Panc1 (cell line): Measurements from ENCODE around the gene RASSF8. TPM values are rescaled to one million over a fixed set of nuclear protein-coding genes. Genes with fewer than 3 reads are reported as not detected.

ENCODE experiments used
- ATAC-seq: fragments of 200-7000 bp; cut with Tn5 transposase; 2 replicates; pipeline ENCODE4 v1.9.1; 2020; ENCODE audit warnings: mild to moderate bottlenecking, moderate library complexity
- BruUV-seq: library from RNA; stranded (reverse); fragments of 400-500 nt; replicated peaks from 2 replicates; lab custom pipeline; 2021; lab: Mats Ljungman, UMichigan
- CTCF ChIA-PET: fragments of 300-600 bp; sonication (Branson Sonifier 250); formaldehyde crosslinking; loops from one replicate; lab custom pipeline; 2022; ENCODE audit warnings: antibody characterized with exemption; lab: Charles Lee
- POLR2A ChIA-PET: fragments of 300-600 bp; sonication (Branson Sonifier 250); formaldehyde crosslinking; loops from one replicate; lab custom pipeline; 2022; ENCODE audit warnings: antibody characterized with exemption; lab: Charles Lee
- DNase-seq: peaks from one replicate; pipeline ENCODE4 v3.0.0-alpha.2; 2010; ENCODE audit warnings: low read depth, low spot score
- H3K27ac ChIP-seq: 2 replicates; pipeline ENCODE4 v1.5.1; 2011; ENCODE audit warnings: mild to moderate bottlenecking, low read length, inconsistent platforms
- H3K27me3 ChIP-seq: fragments of 200-500 bp; sonication (Bioruptor generic); 2 replicates; pipeline ENCODE4 v1.6.0; 2014; ENCODE audit warnings: low read length, inconsistent platforms; ENCODE audit not compliant: control insufficient read depth, insufficient read depth
- H3K36me3 ChIP-seq: fragments of 200-500 bp; sonication (Bioruptor generic); 2 replicates; pipeline ENCODE4 v1.5.1; 2014; ENCODE audit warnings: inconsistent platforms, mild to moderate bottlenecking, low read length, moderate library complexity; ENCODE audit not compliant: control insufficient read depth, insufficient read depth
- H3K4me1 ChIP-seq: 2 replicates; pipeline ENCODE4 v1.5.1; 2011; ENCODE audit warnings: inconsistent platforms, mild to moderate bottlenecking, low read length, moderate library complexity; ENCODE audit not compliant: control insufficient read depth, insufficient read depth
- H3K4me3 ChIP-seq, 2 experiments: 2 replicates each; pipeline ENCODE4 v1.5.1; 2011 to 2012; ENCODE audit warnings: low read depth in 2 of 2, low read length in 2 of 2, mild to moderate bottlenecking in 2 of 2, inconsistent platforms in 1 of 2, moderate library complexity in 1 of 2
- H3K9me3 ChIP-seq: fragments of 200-500 bp; sonication (Bioruptor generic); 2 replicates; pipeline ENCODE4 v1.5.1; 2014; ENCODE audit warnings: low read depth, mild to moderate bottlenecking, inconsistent platforms, low read length, moderate library complexity; ENCODE audit not compliant: control insufficient read depth, insufficient read depth
- CTCF ChIP-seq: fragments of 450-650 bp; IDR thresholded peaks from 2 replicates; pipeline ENCODE4 v1.5.1; 2017; ENCODE audit warnings: mild to moderate bottlenecking
- POLR2AphosphoS5 ChIP-seq: IDR thresholded peaks from 2 replicates; pipeline ENCODE4 v1.6.1; 2012; ENCODE audit warnings: mild to moderate bottlenecking, low read depth, low read length, moderate library complexity
- REST ChIP-seq, 2 experiments: IDR thresholded peaks; 2 replicates each; pipeline ENCODE4 v1.6.1; 2011 to 2012; ENCODE audit warnings: low read depth in 2 of 2, control low read depth in 1 of 2, low read length in 1 of 2, mild to moderate bottlenecking in 1 of 2, moderate library complexity in 1 of 2; ENCODE audit not compliant: insufficient read depth in 1 of 2
- SIN3A ChIP-seq: IDR thresholded peaks from 2 replicates; pipeline ENCODE4 v1.6.1; 2012; ENCODE audit warnings: low read depth, mild to moderate bottlenecking, low read length, moderate library complexity, borderline replicate concordance; ENCODE audit not compliant: insufficient read depth
- TCF7L2 ChIP-seq: IDR thresholded peaks from 2 replicates; pipeline ENCODE4 v1.6.1; 2011; ENCODE audit warnings: mild to moderate bottlenecking, low read depth, low read length, inconsistent platforms
- in situ Hi-C: cut with HindIII; loops from 2 replicates; pipeline ENCODE4 v1.10.0; 2016; ENCODE audit warnings: low sequenced_read_pairs, low pct_unique_long_range_greater_than_20kb
- intact Hi-C: fragments of 100-400 bp; cut with micrococcal nuclease; formaldehyde crosslinking; loops from one replicate; pipeline ENCODE4 v1.10.0; 2022; ENCODE audit not compliant: unreplicated experiment
- total RNA-seq: library from RNA; stranded (reverse); gene quantifications from one replicate; pipeline ENCODE4 v1.2.1, GENCODE V29; 2021; ENCODE audit not compliant: unreplicated experiment

RASSF8 gene
- total RNA-seq, 1 experiment from 2014 or later = 103 TPM

GRCh38 chr12:26058308-26058707, 99.8 kb downstream of the RASSF8 start:
- CTCF ChIA-PET = interaction anchor here (0.6 to 1.3 kb wide), 6 partner anchors 17 to 300 kb away, joined by 3 to 5 read pairs (median 3); no protein-coding TSS in a partner anchor

GRCh38 chr12:26058818-26059217, 100.3 kb downstream of the RASSF8 start:
- no peak for ATAC-seq
- TF ChIP-seq POLR2AphosphoS5 = no peak
- TF ChIP-seq TCF7L2 = no peak
- TF ChIP-seq CTCF = no peak
- TF ChIP-seq SIN3A = no peak
- no peak for TF ChIP-seq REST (IDR thresholded peaks at IDR 0.05; ENCODE audit: insufficient read depth in 1 of 2, low read depth in 2 of 2, low read length in 1 of 2)
- Histone ChIP-seq H3K36me3 (no peaks in the 10 kb centered on the region), H3K27ac (peak overlapping the region; percentile 50; the same call in 1 of the 2 replicates), H3K4me3 (no peak overlapping the region), H3K4me1 (peaks cover 43% of the 10 kb centered on the region), H3K27me3 (no peaks in the 10 kb centered on the region), H3K9me3 (no peaks in the 10 kb centered on the region)
- no peak for DNase-seq
- CTCF ChIA-PET = interaction anchor here (0.6 to 1.3 kb wide), 4 partner anchors 17 to 301 kb away, joined by 3 to 4 read pairs (median 3); no protein-coding TSS in a partner anchor
- intact Hi-C loops = no loop called here
- BruUV-seq = no TSS peak
- in situ Hi-C loops = no loop called here
- POLR2A ChIA-PET = interaction anchor here (0.6 to 0.7 kb wide), 2 partner anchors 51 to 119 kb away, joined by 4 read pairs; no protein-coding TSS in a partner anchor

More at GRCh38 chr12:26058308-26058707, 99.8 kb downstream of the RASSF8 start:
- Histone ChIP-seq H3K4me3 (no peak overlapping the region), H3K36me3 (no peaks in the 10 kb centered on the region), H3K27ac (peak overlapping the region; percentile 5; the same call in 1 of the 2 replicates), H3K27me3 (no peaks in the 10 kb centered on the region), H3K9me3 (no peaks in the 10 kb centered on the region), H3K4me1 (peaks cover 48% of the 10 kb centered on the region)
- BruUV-seq = no TSS peak
- in situ Hi-C loops (no loop called here), intact Hi-C loops (no loop called here)
- TF ChIP-seq TCF7L2 (no peak), REST (IDR thresholded peaks at IDR 0.05; ENCODE audit: insufficient read depth in 1 of 2, low read depth in 2 of 2, low read length in 1 of 2) (no peak), POLR2AphosphoS5 (no peak), CTCF (peak; percentile 78)
- ATAC-seq = no peak
- POLR2A ChIA-PET = interaction anchor here (0.6 kb wide), 2 partner anchors 37 to 118 kb away, joined by 4 to 5 read pairs; no protein-coding TSS in a partner anchor
- no peak for DNase-seq
